Breast epithelium (tissue), 4 donors: Measurements from ENCODE around the gene WT1. TPM values are rescaled to one million over a fixed set of nuclear protein-coding genes. Genes with fewer than 3 reads are reported as not detected.

ENCODE experiments used
- DNase-seq, 2 donors: peaks; one replicate each; pipeline ENCODE4 v3.0.0-alpha.2; 2019; ENCODE audit warnings: low spot score in 2 of 2
- H3K27ac ChIP-seq, 2 donors: fragments of 200-600 bp; sonication (generic) in 1 of 2; one replicate each; pipeline ENCODE4 v1.5.1; 2016 to 2019; ENCODE audit warnings: mild to moderate bottlenecking in 1 of 2
- H3K27me3 ChIP-seq, 2 donors: fragments of 200-600 bp; sonication (generic) in 1 of 2; one replicate each; pipeline versions ENCODE4 v1.5.1 to v1.6.0; 2017 to 2019; ENCODE audit warnings: control low read depth in 1 of 2, mild to moderate bottlenecking in 1 of 2
- H3K36me3 ChIP-seq: fragments of 200-600 bp; one replicate; pipeline ENCODE4 v1.5.1; 2019
- H3K4me1 ChIP-seq, 2 donors: fragments of 200-600 bp; sonication (generic); one replicate each; pipeline ENCODE4 v1.5.1; 2016 to 2019; ENCODE audit warnings: control low read depth in 1 of 2
- H3K4me3 ChIP-seq, 3 donors: fragments of 200-600 bp; sonication (generic); 1 replicate in 2 of 3; 2 replicates in 1 of 3; pipeline ENCODE4 v1.5.1; 2016 to 2019; ENCODE audit warnings: mild to moderate bottlenecking in 3 of 3, moderate library complexity in 2 of 3
- H3K9me3 ChIP-seq, 2 donors: fragments of 200-600 bp; sonication (generic) in 1 of 2; one replicate each; pipeline ENCODE4 v1.5.1; 2016 to 2019; ENCODE audit warnings: control low read depth in 1 of 2
- CTCF ChIP-seq, 3 donors: fragments of 450-650 bp; IDR thresholded peaks; one replicate each; pipeline ENCODE4 v1.5.1; 2016 to 2017; ENCODE audit warnings: antibody characterized with exemption in 3 of 3, mild to moderate bottlenecking in 3 of 3, moderate library complexity in 3 of 3
- POLR2A ChIP-seq: fragments of 450-650 bp; IDR thresholded peaks from one replicate; pipeline ENCODE4 v1.6.1; 2016; ENCODE audit warnings: antibody characterized with exemption, mild to moderate bottlenecking, moderate library complexity
- POLR2AphosphoS5 ChIP-seq, 3 donors: sonication (generic); formaldehyde crosslinking; IDR thresholded peaks; one replicate each; pipeline ENCODE4 v1.6.1; 2017; ENCODE audit warnings: antibody characterized with exemption in 3 of 3
- intact Hi-C: fragments of 100-400 bp; cut with DNase I; formaldehyde crosslinking; loops from one replicate; pipeline ENCODE4 v1.15.1; 2023; ENCODE audit warnings: low total_unique reads
- total RNA-seq, 3 donors: library from RNA; depleted of rRNA; stranded (reverse); fragments of >200 nt; gene quantifications; one replicate each; pipeline ENCODE4 v1.1.0, GENCODE V29; 2016

The WT1 gene
- total RNA-seq, 3 donors from 2014 or later: 0.66 to 11.6 TPM; not detected in 1

GRCh38 chr11:32435942-32436750 lies 807 bp upstream of the WT1 start:
- no peak for TF ChIP-seq POLR2A
- no peak for TF ChIP-seq POLR2AphosphoS5 (IDR thresholded peaks at IDR 0.05)
- TF ChIP-seq CTCF (IDR thresholded peaks at IDR 0.05): no peak
- Histone ChIP-seq H3K36me3 (no peaks in the 10 kb centered on the region), H3K9me3 (no peaks in the 10 kb centered on the region), H3K4me3 (peak overlapping the region in 2 of 3 donors; percentile 36 to 60), H3K27ac (no peak overlapping the region), H3K4me1 (peaks cover 4 to 19% of the 10 kb centered on the region in 2 donors), H3K27me3 (peaks cover 5 to 100% of the 10 kb centered on the region in 2 donors)
- intact Hi-C loops: no loop called here
- no peak for DNase-seq

- Histone ChIP-seq H3K27me3 (peaks cover 5 to 100% of the 10 kb centered on the region in 2 donors), H3K4me1 (peaks cover 4 to 19% of the 10 kb centered on the region in 2 donors)
These were observed 223 bp downstream of the WT1 start for GRCh38 chr11:32435152-32435480.

GRCh38 chr11:32434356-32435151 lies 785 bp downstream of the WT1 start:
- Histone ChIP-seq H3K9me3 (no peaks in the 10 kb centered on the region), H3K36me3 (no peaks in the 10 kb centered on the region), H3K4me3 (peak overlapping the region in 2 of 3 donors; percentile 36 to 60), H3K27ac (no peak overlapping the region), H3K27me3 (peaks cover 5 to 100% of the 10 kb centered on the region in 2 donors), H3K4me1 (peaks cover 4 to 19% of the 10 kb centered on the region in 2 donors)
- TF ChIP-seq POLR2A (no peak), CTCF (IDR thresholded peaks at IDR 0.05) (no peak), POLR2AphosphoS5 (IDR thresholded peaks at IDR 0.05) (no peak)
- intact Hi-C loops: no loop called here
- no peak for DNase-seq

More at GRCh38 chr11:32435152-32435480, 223 bp downstream of the WT1 start:
- H3K36me3 ChIP-seq: no peaks in the 10 kb centered on the region
- H3K4me3 ChIP-seq: peak overlapping the region in 2 of 3 donors; percentile 36 to 60
- TF ChIP-seq POLR2AphosphoS5 (IDR thresholded peaks at IDR 0.05): no peak
- TF ChIP-seq POLR2A: no peak
- TF ChIP-seq CTCF (IDR thresholded peaks at IDR 0.05): no peak
- intact Hi-C loops: no loop called here
- no peaks in the 10 kb centered on the region for H3K9me3 ChIP-seq
- no peak overlapping the region for H3K27ac ChIP-seq
- DNase-seq: no peak

- no peak overlapping the region for H3K27ac ChIP-seq
- TF ChIP-seq CTCF (IDR thresholded peaks at IDR 0.05) (no peak), POLR2AphosphoS5 (IDR thresholded peaks at IDR 0.05) (no peak), POLR2A (no peak)
These were observed 1.4 kb downstream of the WT1 start for GRCh38 chr11:32433914-32434355.

More at GRCh38 chr11:32433914-32434355, 1.4 kb downstream of the WT1 start:
- Histone ChIP-seq H3K36me3 (no peaks in the 10 kb centered on the region), H3K4me1 (peaks cover 4 to 19% of the 10 kb centered on the region in 2 donors), H3K9me3 (no peaks in the 10 kb centered on the region), H3K27me3 (peaks cover 5 to 100% of the 10 kb centered on the region in 2 donors), H3K4me3 (peak overlapping the region in 2 of 3 donors; percentile 36 to 60)
- intact Hi-C loops: loop anchor here (2.0 kb wide), 1 partner anchor 51 kb away; no protein-coding TSS in a partner anchor
- no peak for DNase-seq
